Right lobe of liver (tissue), 6 donors: ENCODE results near the gene SERPINF2. TPM values are rescaled to one million over a fixed set of nuclear protein-coding genes. Genes with fewer than 3 reads are reported as not detected.

ENCODE experiments used
- ATAC-seq, 4 donors: fragments of 200-7000 bp; cut with Tn5 transposase; one replicate each; pipeline ENCODE4 v1.9.1; 2020; ENCODE audit warnings: mild to moderate bottlenecking in 4 of 4, moderate library complexity in 4 of 4
- DNase-seq, 3 donors: peaks; one replicate each; pipeline ENCODE4 v3.0.0-alpha.2; 2020
- H3K27ac ChIP-seq, 3 donors: fragments of 200-600 bp; one replicate each; pipeline ENCODE4 v1.8.0; 2022
- H3K27me3 ChIP-seq, 2 donors: fragments of 200-600 bp; one replicate each; pipeline ENCODE4 v1.8.0; 2022
- H3K36me3 ChIP-seq, 4 donors: fragments of 200-600 bp; sonication (generic) in 1 of 4; one replicate each; pipeline versions ENCODE4 v1.5.1 to v1.8.0; 2017 to 2022; ENCODE audit warnings: control low read depth in 1 of 4
- H3K4me1 ChIP-seq, 4 donors: fragments of 200-600 bp; sonication (generic) in 1 of 4; one replicate each; pipeline versions ENCODE4 v1.5.1 to v1.8.0; 2017 to 2022; ENCODE audit warnings: control low read depth in 1 of 4
- H3K4me3 ChIP-seq, 3 donors: fragments of 200-600 bp; one replicate each; pipeline ENCODE4 v1.8.0; 2022
- H3K9me3 ChIP-seq, 4 donors: fragments of 200-600 bp; sonication (generic) in 1 of 4; one replicate each; pipeline versions ENCODE4 v1.5.1 to v1.8.0; 2017 to 2022; ENCODE audit warnings: control low read depth in 1 of 4
- POLR2A ChIP-seq: fragments of 450-650 bp; IDR thresholded peaks from one replicate; pipeline ENCODE4 v1.6.1; 2017; ENCODE audit warnings: antibody characterized with exemption, mild to moderate bottlenecking
- WGBS: methylation state at CpG from one replicate; pipeline ENCODE4 v1.1.6; 2018; ENCODE audit warnings: low coverage, low lambda C conversion rate; ENCODE audit not compliant: insufficient coverage; ENCODE audit errors: missing lambda C conversion rate; 5-methylcytosine and 5-hydroxymethylcytosine counted together
- intact Hi-C, 2 donors: fragments of 100-400 bp; cut with DNase I; formaldehyde crosslinking; loops; one replicate each; pipeline versions ENCODE4 v1.11.2 to v1.14.1; 2022
- microRNA counts: library from miRNA; unstranded; fragments of <30 nt; microRNA quantifications from one replicate; lab custom pipeline; 2016
- total RNA-seq, 6 experiments: library from RNA; depleted of rRNA in 2 of 6; stranded (reverse); fragments of >200 nt in 2 of 6; fragmentation: NEBNext Ultra II Directional in 3 of 6; extraction: Animal tissue kit (Norgen Biotek cat#: 25700) in 3 of 6; gene quantifications; one replicate each; pipeline versions ENCODE4 v1.1.0 to v1.2.4, GENCODE V29; 2016 to 2023
- TF ChIP-seq, protein P1 (sequence below), 4 donors: fragments of 200-600 bp in 3 of 4; fragments of 450-650 bp in 1 of 4; IDR thresholded peaks; one replicate each; pipeline versions ENCODE4 v1.5.1 to v1.8.0; 2016 to 2022; ENCODE audit warnings: antibody characterized with exemption in 4 of 4, mild to moderate bottlenecking in 2 of 4
- donor health status: DM: no; HTN: yes; CAD: no.
- donor health status: DM: no; HTN: no; CAD: no.
- donor health status: DM: no; HTN: no; CAD: no.
- donor health status: DM: no; HTN: yes; CAD: no.
- donor health status: DM: no; HTN: yes; CAD: no.

The SERPINF2 gene
- total RNA-seq, 6 experiments from 2014 or later, result 1,040 to 1,391 (median 1,137) TPM

DNA sequence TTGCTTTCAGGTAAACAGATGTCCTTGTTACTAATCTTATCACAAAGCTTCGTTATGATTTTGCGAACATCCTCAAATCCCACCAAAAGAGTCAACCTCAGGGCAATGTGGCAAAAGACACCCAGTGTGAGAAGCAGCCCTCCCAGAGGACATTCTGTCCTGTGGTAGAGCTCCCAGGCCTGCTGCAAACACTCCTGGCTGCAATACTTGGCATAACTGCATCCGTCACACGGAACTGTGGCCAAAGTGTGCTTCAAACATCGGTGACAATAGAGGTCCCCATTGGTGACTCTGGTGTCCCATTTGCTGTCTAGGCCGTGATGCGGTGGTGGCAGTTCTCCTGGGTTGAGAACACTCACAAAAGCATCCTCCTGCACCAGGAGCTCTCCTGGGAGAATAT, 57.6 kb downstream of the SERPINF2 start:
- Histone ChIP-seq H3K9me3 (no peaks in the 10 kb centered on the region), H3K4me3 (no peak overlapping the region), H3K4me1 (peaks cover 0 to 22% (median 2%) of the 10 kb centered on the region in 4 donors), H3K27ac (no peak overlapping the region), H3K36me3 (peaks cover 0 to 16% (median 0%) of the 10 kb centered on the region in 4 donors), H3K27me3 (no peaks in the 10 kb centered on the region)
- 86% methylated on average over 7 of the region's 7 CpGs for WGBS
- DNase-seq (no peak), ATAC-seq (no peak)
- no peak for TF ChIP-seq POLR2A
- TF ChIP-seq, protein P1, sequence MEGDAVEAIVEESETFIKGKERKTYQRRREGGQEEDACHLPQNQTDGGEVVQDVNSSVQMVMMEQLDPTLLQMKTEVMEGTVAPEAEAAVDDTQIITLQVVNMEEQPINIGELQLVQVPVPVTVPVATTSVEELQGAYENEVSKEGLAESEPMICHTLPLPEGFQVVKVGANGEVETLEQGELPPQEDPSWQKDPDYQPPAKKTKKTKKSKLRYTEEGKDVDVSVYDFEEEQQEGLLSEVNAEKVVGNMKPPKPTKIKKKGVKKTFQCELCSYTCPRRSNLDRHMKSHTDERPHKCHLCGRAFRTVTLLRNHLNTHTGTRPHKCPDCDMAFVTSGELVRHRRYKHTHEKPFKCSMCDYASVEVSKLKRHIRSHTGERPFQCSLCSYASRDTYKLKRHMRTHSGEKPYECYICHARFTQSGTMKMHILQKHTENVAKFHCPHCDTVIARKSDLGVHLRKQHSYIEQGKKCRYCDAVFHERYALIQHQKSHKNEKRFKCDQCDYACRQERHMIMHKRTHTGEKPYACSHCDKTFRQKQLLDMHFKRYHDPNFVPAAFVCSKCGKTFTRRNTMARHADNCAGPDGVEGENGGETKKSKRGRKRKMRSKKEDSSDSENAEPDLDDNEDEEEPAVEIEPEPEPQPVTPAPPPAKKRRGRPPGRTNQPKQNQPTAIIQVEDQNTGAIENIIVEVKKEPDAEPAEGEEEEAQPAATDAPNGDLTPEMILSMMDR (IDR thresholded peaks at IDR 0.05), result no peak
- intact Hi-C loops, result no loop called here

DNA sequence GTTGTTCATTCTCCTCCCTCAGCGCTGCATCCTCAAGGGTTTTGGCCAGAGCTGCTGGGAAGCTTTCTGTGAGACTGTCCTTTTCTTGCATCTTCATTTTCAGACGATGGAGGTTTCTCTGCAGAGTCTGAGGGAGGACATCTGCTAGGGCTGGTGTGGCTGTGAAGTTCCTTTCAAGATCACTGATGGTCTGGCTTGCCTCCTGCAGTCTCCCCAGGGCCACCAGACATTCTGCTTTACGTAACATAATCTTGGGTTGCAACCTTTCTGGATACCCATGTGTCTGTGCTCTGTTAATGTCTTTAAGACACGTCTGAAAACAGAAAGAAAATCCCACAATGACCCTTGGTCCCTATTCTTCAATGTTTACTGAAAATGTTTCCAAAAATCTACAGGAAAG, 58.0 kb downstream of the SERPINF2 start:
- H3K9me3 ChIP-seq, result no peaks in the 10 kb centered on the region
- H3K4me3 ChIP-seq, result no peak overlapping the region
- H3K27me3 ChIP-seq, result no peaks in the 10 kb centered on the region
- peaks cover 0 to 16% (median 0%) of the 10 kb centered on the region in 4 donors for H3K36me3 ChIP-seq
- no peak for DNase-seq
- no peak for TF ChIP-seq POLR2A
- TF ChIP-seq, protein P1 (IDR thresholded peaks at IDR 0.05), result no peak
- no peak overlapping the region for H3K27ac ChIP-seq
- peaks cover 0 to 22% (median 2%) of the 10 kb centered on the region in 4 donors for H3K4me1 ChIP-seq
- intact Hi-C loops, result no loop called here
- 68% methylated on average over 3 of the region's 4 CpGs for WGBS
- no peak for ATAC-seq

DNA sequence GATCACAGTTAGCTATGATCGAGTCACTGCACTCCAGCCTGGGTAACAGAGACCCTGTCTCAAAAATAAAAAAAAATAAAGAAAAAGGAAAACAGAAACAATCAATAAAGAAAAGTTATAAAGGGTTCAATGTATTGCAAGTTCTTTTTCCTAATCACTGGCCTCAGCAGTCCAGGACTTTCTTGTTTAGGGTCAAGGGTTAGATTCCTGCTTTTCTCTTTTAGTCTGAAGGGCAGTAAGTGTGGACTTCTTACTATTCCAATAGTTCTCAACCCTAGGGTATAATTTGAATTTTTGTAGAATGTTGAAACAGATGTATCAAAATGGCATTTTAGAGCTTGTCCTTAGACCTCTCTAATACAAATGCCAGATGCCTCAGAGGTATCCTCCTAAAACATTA, 59.8 kb downstream of the SERPINF2 start:
- peak overlapping the region in 1 of 3 donors; percentile 45 for H3K27ac ChIP-seq
- DNase-seq (no peak), ATAC-seq (peak in 3 of 4 donors; percentile 34 to 66 (median 37))
- WGBS, result 70% methylated on average over 1 of the region's 1 CpG
- intact Hi-C loops, result no loop called here
- H3K4me1 ChIP-seq, result peaks cover 0 to 22% (median 2%) of the 10 kb centered on the region in 4 donors
- TF ChIP-seq POLR2A, result no peak
- TF ChIP-seq, protein P1 (IDR thresholded peaks at IDR 0.05), result no peak
- no peaks in the 10 kb centered on the region for H3K27me3 ChIP-seq
- H3K9me3 ChIP-seq, result no peaks in the 10 kb centered on the region
- peaks cover 0 to 16% (median 0%) of the 10 kb centered on the region in 4 donors for H3K36me3 ChIP-seq
- no peak overlapping the region for H3K4me3 ChIP-seq

DNA sequence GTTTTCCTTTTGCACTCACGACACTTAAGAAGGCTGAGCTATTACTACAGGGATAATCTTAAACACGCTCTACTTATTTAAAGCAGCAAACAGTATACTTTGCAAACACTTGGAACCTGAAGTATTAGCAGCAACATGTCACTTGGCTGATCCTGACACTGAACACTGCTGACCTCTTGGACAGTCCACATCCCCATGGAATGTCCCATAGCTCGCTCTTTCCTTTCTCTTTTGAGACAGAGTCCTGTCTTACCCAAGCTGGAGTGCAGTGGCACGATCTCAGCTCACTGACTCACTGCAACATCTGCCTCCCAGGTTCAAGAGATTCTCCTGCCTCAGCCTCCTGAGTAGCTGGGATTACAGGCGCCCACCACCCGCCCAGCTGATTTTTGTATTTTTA, 60.6 kb downstream of the SERPINF2 start:
- no peaks in the 10 kb centered on the region for H3K27me3 ChIP-seq
- no peaks in the 10 kb centered on the region for H3K9me3 ChIP-seq
- H3K36me3 ChIP-seq, result peaks cover 0 to 16% (median 0%) of the 10 kb centered on the region in 4 donors
- ATAC-seq, result peak; percentile 47 to 80 (median 71)
- WGBS, result 24% methylated on average over 3 of the region's 6 CpGs
- TF ChIP-seq, protein P1 (IDR thresholded peaks at IDR 0.05), result no peak
- TF ChIP-seq POLR2A, result no peak
- peaks cover 0 to 21% (median 0%) of the 10 kb centered on the region in 4 donors for H3K4me1 ChIP-seq
- DNase-seq, result no peak
- no peak overlapping the region for H3K27ac ChIP-seq
- H3K4me3 ChIP-seq, result no peak overlapping the region
- intact Hi-C loops, result no loop called here

MicroRNA genes within 50 kb of the gene (microRNA counts, 767-probe panel; counts per million panel counts)
- microRNA hsa-miR-22-3p (lab: Ali Mortazavi, UCI), result 8,167 counts per million, percentile 32 among the panel's probes with 10 or more counts

Other genes starting within 250 kb of the SERPINF2 start
- gene INPP5K, start 226.3 kb upstream of the SERPINF2 start, total RNA-seq, result 10 to 100 TPM; 12.7 to 22.6 (median 18.2) TPM
- gene PITPNA, start 180.1 kb upstream of the SERPINF2 start, total RNA-seq, result 10 to 100 TPM; 24.0 to 43.4 (median 29.8) TPM
- 1 to 10 TPM; 1.4 to 8.9 (median 5.1) TPM for gene SLC43A2, start 114.0 kb upstream of the SERPINF2 start, total RNA-seq
- 10 to 100 TPM in 2 of 6 experiments, 1 to 10 TPM in 4; 6.9 to 16.9 (median 8.4) TPM for gene SCARF1, start 97.1 kb upstream of the SERPINF2 start, total RNA-seq
- gene RILP, start 93.0 kb upstream of the SERPINF2 start, total RNA-seq, result 10 to 100 TPM; 14.6 to 47.3 (median 23.9) TPM
- 100 to 1,000 TPM in 3 of 6 experiments, 10 to 100 TPM in 3; 79.3 to 116 (median 102) TPM for gene PRPF8, start 58.0 kb upstream of the SERPINF2 start, total RNA-seq
- 10 to 100 TPM in 1 of 6 experiments, 1 to 10 TPM in 5; 2.5 to 17.7 (median 3.7) TPM for gene TLCD2, start 32.5 kb upstream of the SERPINF2 start, total RNA-seq
- gene WDR81, start 18.2 kb upstream of the SERPINF2 start, total RNA-seq, result 10 to 100 TPM; 23.0 to 27.2 (median 23.9) TPM
- gene SERPINF1, start 19.2 kb downstream of the SERPINF2 start, total RNA-seq, result 1,000 to 10,000 TPM in 2 of 6 experiments, 100 to 1,000 TPM in 4; 621 to 1,110 (median 800) TPM
- gene SMYD4, start 87.0 kb downstream of the SERPINF2 start, total RNA-seq, result 1 to 10 TPM; 4.6 to 6.7 (median 6.0) TPM
- 10 to 100 TPM; 10.9 to 35.5 (median 29.2) TPM for gene RPA1, start 87.1 kb downstream of the SERPINF2 start, total RNA-seq